ENCODE measurements around the gene ISLR. TPM values are rescaled to one million over a fixed set of nuclear protein-coding genes. Genes with fewer than 3 reads are reported as not detected.
A peak's percentile ranks its signal among the peaks of the same experiment; 100 is the strongest.

ISLR gene
- total and polyA plus RNA-seq, 9 of the 15 experiments (the other 6 are each of a cell fraction or from before 2014, with no cell fraction given), result not detected

- in situ Hi-C loops (cut with MboI) (loop anchor here (25.0 kb wide), 1 partner anchor 1143 kb away; the partner anchor contains the start of gene GOLGA6D), intact Hi-C loops (cut with micrococcal nuclease) (no loop called here)
- Histone ChIP-seq H4K20me1 (replicated peaks; ENCODE audit: control insufficient read depth, insufficient read depth, low read length) (0 out of 2 replicates have a peak, but pooled peaks cover 3% of the 10 kb centered on the region), H3K27ac (ENCODE audit: extremely low read depth, low read depth, low read length) (no peak overlapping the region), H3K36me3 (ENCODE audit: control insufficient read depth, insufficient read depth, low read length) (no peaks in the 10 kb centered on the region), H3K27me3 (ENCODE audit: control insufficient read depth in 2 of 2, insufficient read depth in 2 of 2, low read length in 2 of 2) (peaks cover 0 to 14% of the 10 kb centered on the region in 2 experiments; a peak in 1 of 5 replicates), H3K9ac (ENCODE audit: insufficient read depth in 1 of 2, low read depth in 2 of 2, low read length in 2 of 2) (no peak overlapping the region), H3K9me1 (ENCODE audit: control insufficient read depth, insufficient read depth, low read length) (no peaks in the 10 kb centered on the region), H3K4me3 (no peak overlapping the region), H3K4me1 (replicated peaks in 1 of 2; ENCODE audit: control insufficient read depth in 2 of 2, insufficient read depth in 2 of 2, low read length in 2 of 2) (no peaks in the 10 kb centered on the region), H3K9me3 (replicated peaks; ENCODE audit: control insufficient read depth, insufficient read depth, low read depth, low read length) (no peaks in the 10 kb centered on the region), H3K4me2 (ENCODE audit: insufficient read depth, low read length) (no peak overlapping the region), H3K79me2 (ENCODE audit: control insufficient read depth, insufficient read depth, low read length) (no peaks in the 10 kb centered on the region), H2AFZ (ENCODE audit: low read depth, low read length) (no peak overlapping the region)
- DNase-seq (ENCODE audit: extremely low read depth in 1 of 4, low spot score in 3 of 4) (peak in 2 of 4 experiments; percentile 45 to 49), ATAC-seq (peak; percentile 92), FAIRE-seq (peak; percentile 72)
- no TSS peak for BruUV-seq (replicated peaks)
- CTCF ChIA-PET (ENCODE audit: low intra/inter-chr PET ratio), result no interaction called here
- 1% methylated on average over 6 of the region's 6 CpGs for WGBS (ENCODE audit: insufficient coverage, low coverage, missing lambda C conversion rate)
- POLR2A ChIA-PET, result interaction anchor here (1.6 kb wide), 1 partner anchor 11 kb away, joined by 9 read pairs; no protein-coding TSS in a partner anchor
- TF ChIP-seq ZNF232 (CRISPR knock-in tag; IDR thresholded peaks at IDR 0.05) (no peak), RFX1 (IDR thresholded peaks at IDR 0.05) (no peak), NFE2L1 (tag; IDR thresholded peaks at IDR 0.05; ENCODE audit: borderline replicate concordance, low read depth) (no peak), C11orf30 (IDR thresholded peaks at IDR 0.05; ENCODE audit: low read depth) (peak; percentile 38; the same call in 1 of the 2 replicates), ZNF316 (IDR thresholded peaks at IDR 0.05) (peak; percentile 16; the same call in 1 of the 2 replicates), SMC3 (conservative IDR thresholded peaks at IDR 0.05; ENCODE audit: insufficient read depth, low read depth, low read length) (0 out of 2 replicates have a peak, but pooled peaks have one; percentile 17), KLF10 (CRISPR knock-in tag; IDR thresholded peaks at IDR 0.05) (no peak), IRF1 (CRISPR knock-in tag; IDR thresholded peaks at IDR 0.05; ENCODE audit: borderline replicate concordance) (no peak), ARNT (IDR thresholded peaks at IDR 0.05) (no peak), ZNF830 (CRISPR knock-in tag; IDR thresholded peaks at IDR 0.05) (no peak), ZNF778 (CRISPR knock-in tag; IDR thresholded peaks at IDR 0.05) (no peak), PCBP2 (IDR thresholded peaks at IDR 0.05; ENCODE audit: low read depth, low read length, poor library complexity, severe bottlenecking) (no peak), CREM (IDR thresholded peaks at IDR 0.05; ENCODE audit: low read depth) (no peak), NFE2 (IDR thresholded peaks at IDR 0.05; ENCODE audit: low read depth) (peak; percentile 76), GTF2A2 (tag; IDR thresholded peaks at IDR 0.05) (no peak), MAFG (tag; conservative IDR thresholded peaks at IDR 0.05) (peak; percentile 33; the same call in 1 of the 2 replicates), ZNF146 (CRISPR knock-in tag; IDR thresholded peaks at IDR 0.05; ENCODE audit: unreplicated experiment) (no peak), HDAC3 (IDR thresholded peaks at IDR 0.05; ENCODE audit: borderline replicate concordance, partially characterized antibody) (no peak), KLF16 (IDR thresholded peaks at IDR 0.05) (no peak), POU5F1 (IDR thresholded peaks at IDR 0.05; ENCODE audit: borderline replicate concordance, low read depth, low read length, partially characterized antibody) (no peak), ZNF764 (CRISPR knock-in tag; IDR thresholded peaks at IDR 0.05; ENCODE audit: low read depth) (no peak), TEAD1 (CRISPR knock-in tag; IDR thresholded peaks at IDR 0.05) (no peak)
Measured at GRCh38 chr15:74144153-74144775, 29.2 kb upstream of the ISLR start.
